ENCODE measurements around the gene GP5. TPM values are rescaled to one million over a fixed set of nuclear protein-coding genes. Genes with fewer than 3 reads are reported as not detected.

The GP5 gene
- total RNA-seq, 3 donors from 2014 or later: 0.16 TPM; not detected in 2

DNA sequence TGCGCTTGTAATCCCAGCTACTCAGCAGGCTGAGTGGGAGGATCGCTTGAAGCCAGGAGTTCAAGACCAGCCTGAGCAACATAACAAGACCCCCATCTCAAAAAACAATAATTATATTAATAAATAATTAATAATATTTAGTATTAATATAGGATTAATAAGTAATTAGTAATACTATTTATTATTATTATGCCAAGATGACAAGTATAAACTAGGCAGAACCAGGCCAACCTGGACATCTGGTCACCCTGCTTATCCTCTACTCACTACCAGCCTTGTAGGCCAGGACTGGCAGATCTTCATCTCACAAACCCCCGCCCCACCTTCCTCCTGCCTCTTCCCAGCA, 48.4 kb downstream of the GP5 start:
- intact Hi-C loops (cut with DNase I; ENCODE audit: low total_unique reads): no loop called here
- Histone ChIP-seq H3K4me1 (no peaks in the 10 kb centered on the region), H3K27ac (no peak overlapping the region), H3K9me3 (no peaks in the 10 kb centered on the region), H3K4me3 (no peak overlapping the region), H3K27me3 (no peaks in the 10 kb centered on the region), H3K36me3 (no peaks in the 10 kb centered on the region)
- DNase-seq (ENCODE audit: low spot score in 2 of 2): no peak
- no peak for TF ChIP-seq POLR2A (IDR thresholded peaks at IDR 0.05)
- TF ChIP-seq, protein P1, sequence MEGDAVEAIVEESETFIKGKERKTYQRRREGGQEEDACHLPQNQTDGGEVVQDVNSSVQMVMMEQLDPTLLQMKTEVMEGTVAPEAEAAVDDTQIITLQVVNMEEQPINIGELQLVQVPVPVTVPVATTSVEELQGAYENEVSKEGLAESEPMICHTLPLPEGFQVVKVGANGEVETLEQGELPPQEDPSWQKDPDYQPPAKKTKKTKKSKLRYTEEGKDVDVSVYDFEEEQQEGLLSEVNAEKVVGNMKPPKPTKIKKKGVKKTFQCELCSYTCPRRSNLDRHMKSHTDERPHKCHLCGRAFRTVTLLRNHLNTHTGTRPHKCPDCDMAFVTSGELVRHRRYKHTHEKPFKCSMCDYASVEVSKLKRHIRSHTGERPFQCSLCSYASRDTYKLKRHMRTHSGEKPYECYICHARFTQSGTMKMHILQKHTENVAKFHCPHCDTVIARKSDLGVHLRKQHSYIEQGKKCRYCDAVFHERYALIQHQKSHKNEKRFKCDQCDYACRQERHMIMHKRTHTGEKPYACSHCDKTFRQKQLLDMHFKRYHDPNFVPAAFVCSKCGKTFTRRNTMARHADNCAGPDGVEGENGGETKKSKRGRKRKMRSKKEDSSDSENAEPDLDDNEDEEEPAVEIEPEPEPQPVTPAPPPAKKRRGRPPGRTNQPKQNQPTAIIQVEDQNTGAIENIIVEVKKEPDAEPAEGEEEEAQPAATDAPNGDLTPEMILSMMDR (IDR thresholded peaks at IDR 0.05): no peak
- TF ChIP-seq POLR2AphosphoS5 (IDR thresholded peaks at IDR 0.05): no peak

DNA sequence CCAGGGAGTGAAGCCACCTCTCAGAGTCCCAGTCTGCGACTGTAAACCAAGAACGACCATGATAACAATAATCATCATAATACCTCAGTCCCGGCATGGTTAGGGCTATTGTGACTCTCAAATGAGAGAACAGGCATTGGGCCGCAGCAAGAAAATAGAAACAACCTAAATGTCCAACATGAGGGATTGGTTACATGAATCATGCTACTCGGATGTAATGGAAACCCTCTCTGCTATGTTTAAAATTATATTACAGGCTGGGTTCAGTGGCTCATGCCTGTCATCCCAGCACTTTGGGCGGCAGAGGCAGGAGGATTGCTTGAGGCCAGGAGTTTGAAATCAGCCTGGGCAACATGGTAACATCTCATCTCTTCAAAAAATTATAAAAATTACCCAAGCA, 50.7 kb downstream of the GP5 start:
- H3K4me3 ChIP-seq: no peak overlapping the region
- H3K36me3 ChIP-seq: no peaks in the 10 kb centered on the region
- intact Hi-C loops (cut with DNase I; ENCODE audit: low total_unique reads): no loop called here
- no peaks in the 10 kb centered on the region for H3K27me3 ChIP-seq
- DNase-seq (ENCODE audit: low spot score in 2 of 2): no peak
- H3K27ac ChIP-seq: no peak overlapping the region
- no peaks in the 10 kb centered on the region for H3K4me1 ChIP-seq
- H3K9me3 ChIP-seq: no peaks in the 10 kb centered on the region
- TF ChIP-seq, protein P1 (IDR thresholded peaks at IDR 0.05): no peak
- TF ChIP-seq POLR2AphosphoS5 (IDR thresholded peaks at IDR 0.05) (no peak), POLR2A (IDR thresholded peaks at IDR 0.05) (no peak)

DNA sequence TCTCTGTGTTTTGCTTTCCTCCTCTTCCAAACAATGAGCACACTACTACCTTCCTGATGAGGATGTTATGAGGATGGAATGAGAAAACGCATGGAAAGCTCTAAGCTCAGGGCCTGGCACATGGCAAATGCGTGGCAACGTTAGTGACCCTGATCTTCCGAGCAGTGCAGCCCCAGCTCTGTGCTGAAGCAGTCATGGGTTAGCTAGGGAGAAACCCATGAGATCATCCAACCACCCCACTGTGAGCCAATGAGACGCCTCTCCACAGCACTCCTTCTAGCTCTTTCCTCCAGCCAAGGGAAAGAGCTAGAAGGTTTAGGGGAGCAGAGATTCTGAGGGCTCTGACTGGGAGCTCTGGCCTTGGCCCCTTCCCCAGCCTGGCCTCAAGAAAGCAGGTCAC, 52.4 kb downstream of the GP5 start:
- Histone ChIP-seq H3K4me3 (no peak overlapping the region), H3K27me3 (no peaks in the 10 kb centered on the region), H3K9me3 (no peaks in the 10 kb centered on the region), H3K36me3 (no peaks in the 10 kb centered on the region), H3K4me1 (no peaks in the 10 kb centered on the region), H3K27ac (no peak overlapping the region)
- intact Hi-C loops (cut with DNase I; ENCODE audit: low total_unique reads): no loop called here
- TF ChIP-seq, protein P1 (IDR thresholded peaks at IDR 0.05): no peak
- TF ChIP-seq POLR2AphosphoS5 (IDR thresholded peaks at IDR 0.05): no peak
- no peak for TF ChIP-seq POLR2A (IDR thresholded peaks at IDR 0.05)
- DNase-seq (ENCODE audit: low spot score in 2 of 2): no peak

DNA sequence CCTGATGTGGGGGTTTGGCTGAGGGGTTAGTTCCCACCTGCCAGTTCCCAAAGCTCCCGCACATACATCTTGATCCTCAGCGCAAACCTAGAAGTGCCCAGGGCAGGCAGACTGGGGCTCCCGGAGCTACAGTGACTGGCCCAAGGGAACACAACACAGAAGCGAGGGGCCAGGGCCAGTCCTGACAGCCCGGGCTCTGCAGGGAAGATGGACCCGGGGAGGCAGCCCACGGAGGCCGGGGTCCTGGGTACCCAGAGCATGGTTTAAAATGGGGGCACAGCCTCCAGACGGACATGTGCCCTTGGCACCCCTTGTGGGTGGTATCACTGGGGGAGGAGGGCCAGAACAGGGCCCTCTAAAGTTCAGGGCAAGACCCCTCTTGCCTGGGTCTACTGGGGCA, 53.0 kb downstream of the GP5 start:
- Histone ChIP-seq H3K4me1 (no peaks in the 10 kb centered on the region), H3K9me3 (no peaks in the 10 kb centered on the region), H3K4me3 (no peak overlapping the region), H3K27me3 (no peaks in the 10 kb centered on the region), H3K27ac (no peak overlapping the region), H3K36me3 (no peaks in the 10 kb centered on the region)
- TF ChIP-seq, protein P1 (IDR thresholded peaks at IDR 0.05): no peak
- TF ChIP-seq POLR2A (IDR thresholded peaks at IDR 0.05): no peak
- TF ChIP-seq POLR2AphosphoS5 (IDR thresholded peaks at IDR 0.05): no peak
- DNase-seq (ENCODE audit: low spot score in 2 of 2): no peak
- intact Hi-C loops (cut with DNase I; ENCODE audit: low total_unique reads): no loop called here

Other genes starting within 250 kb of the GP5 start
- gene CPN2, start 47.9 kb downstream of the GP5 start, total RNA-seq: under 1 TPM in 1 of 3 donors, not detected in 2; 0.16 TPM
- gene LRRC15, start 29.5 kb downstream of the GP5 start, total RNA-seq: under 1 TPM; 0.15 to 0.48 (median 0.33) TPM
- gene ATP13A3, start 87.7 kb upstream of the GP5 start, total RNA-seq: 100 to 1,000 TPM; 132 to 170 (median 142) TPM
- 10 to 100 TPM in 1 of 3 donors, 1 to 10 TPM in 2; 9.4 to 12.8 (median 9.6) TPM for gene TMEM44, start 234.2 kb upstream of the GP5 start, total RNA-seq

All from breast epithelium (tissue), 4 donors.